Measurements from ENCODE around the gene TMEM143. TPM values are rescaled to one million over a fixed set of nuclear protein-coding genes. Genes with fewer than 3 reads are reported as not detected.

The TMEM143 gene
- total and polyA plus RNA-seq, 2 of the 8 experiments (the other 6 are each of a cell fraction or from before 2014, with no cell fraction given) = 14.2 to 19.1 TPM

GRCh38 chr19:48359123-48359522 lies 4.6 kb downstream of the TMEM143 start (continued):
- TF ChIP-seq, protein P1, sequence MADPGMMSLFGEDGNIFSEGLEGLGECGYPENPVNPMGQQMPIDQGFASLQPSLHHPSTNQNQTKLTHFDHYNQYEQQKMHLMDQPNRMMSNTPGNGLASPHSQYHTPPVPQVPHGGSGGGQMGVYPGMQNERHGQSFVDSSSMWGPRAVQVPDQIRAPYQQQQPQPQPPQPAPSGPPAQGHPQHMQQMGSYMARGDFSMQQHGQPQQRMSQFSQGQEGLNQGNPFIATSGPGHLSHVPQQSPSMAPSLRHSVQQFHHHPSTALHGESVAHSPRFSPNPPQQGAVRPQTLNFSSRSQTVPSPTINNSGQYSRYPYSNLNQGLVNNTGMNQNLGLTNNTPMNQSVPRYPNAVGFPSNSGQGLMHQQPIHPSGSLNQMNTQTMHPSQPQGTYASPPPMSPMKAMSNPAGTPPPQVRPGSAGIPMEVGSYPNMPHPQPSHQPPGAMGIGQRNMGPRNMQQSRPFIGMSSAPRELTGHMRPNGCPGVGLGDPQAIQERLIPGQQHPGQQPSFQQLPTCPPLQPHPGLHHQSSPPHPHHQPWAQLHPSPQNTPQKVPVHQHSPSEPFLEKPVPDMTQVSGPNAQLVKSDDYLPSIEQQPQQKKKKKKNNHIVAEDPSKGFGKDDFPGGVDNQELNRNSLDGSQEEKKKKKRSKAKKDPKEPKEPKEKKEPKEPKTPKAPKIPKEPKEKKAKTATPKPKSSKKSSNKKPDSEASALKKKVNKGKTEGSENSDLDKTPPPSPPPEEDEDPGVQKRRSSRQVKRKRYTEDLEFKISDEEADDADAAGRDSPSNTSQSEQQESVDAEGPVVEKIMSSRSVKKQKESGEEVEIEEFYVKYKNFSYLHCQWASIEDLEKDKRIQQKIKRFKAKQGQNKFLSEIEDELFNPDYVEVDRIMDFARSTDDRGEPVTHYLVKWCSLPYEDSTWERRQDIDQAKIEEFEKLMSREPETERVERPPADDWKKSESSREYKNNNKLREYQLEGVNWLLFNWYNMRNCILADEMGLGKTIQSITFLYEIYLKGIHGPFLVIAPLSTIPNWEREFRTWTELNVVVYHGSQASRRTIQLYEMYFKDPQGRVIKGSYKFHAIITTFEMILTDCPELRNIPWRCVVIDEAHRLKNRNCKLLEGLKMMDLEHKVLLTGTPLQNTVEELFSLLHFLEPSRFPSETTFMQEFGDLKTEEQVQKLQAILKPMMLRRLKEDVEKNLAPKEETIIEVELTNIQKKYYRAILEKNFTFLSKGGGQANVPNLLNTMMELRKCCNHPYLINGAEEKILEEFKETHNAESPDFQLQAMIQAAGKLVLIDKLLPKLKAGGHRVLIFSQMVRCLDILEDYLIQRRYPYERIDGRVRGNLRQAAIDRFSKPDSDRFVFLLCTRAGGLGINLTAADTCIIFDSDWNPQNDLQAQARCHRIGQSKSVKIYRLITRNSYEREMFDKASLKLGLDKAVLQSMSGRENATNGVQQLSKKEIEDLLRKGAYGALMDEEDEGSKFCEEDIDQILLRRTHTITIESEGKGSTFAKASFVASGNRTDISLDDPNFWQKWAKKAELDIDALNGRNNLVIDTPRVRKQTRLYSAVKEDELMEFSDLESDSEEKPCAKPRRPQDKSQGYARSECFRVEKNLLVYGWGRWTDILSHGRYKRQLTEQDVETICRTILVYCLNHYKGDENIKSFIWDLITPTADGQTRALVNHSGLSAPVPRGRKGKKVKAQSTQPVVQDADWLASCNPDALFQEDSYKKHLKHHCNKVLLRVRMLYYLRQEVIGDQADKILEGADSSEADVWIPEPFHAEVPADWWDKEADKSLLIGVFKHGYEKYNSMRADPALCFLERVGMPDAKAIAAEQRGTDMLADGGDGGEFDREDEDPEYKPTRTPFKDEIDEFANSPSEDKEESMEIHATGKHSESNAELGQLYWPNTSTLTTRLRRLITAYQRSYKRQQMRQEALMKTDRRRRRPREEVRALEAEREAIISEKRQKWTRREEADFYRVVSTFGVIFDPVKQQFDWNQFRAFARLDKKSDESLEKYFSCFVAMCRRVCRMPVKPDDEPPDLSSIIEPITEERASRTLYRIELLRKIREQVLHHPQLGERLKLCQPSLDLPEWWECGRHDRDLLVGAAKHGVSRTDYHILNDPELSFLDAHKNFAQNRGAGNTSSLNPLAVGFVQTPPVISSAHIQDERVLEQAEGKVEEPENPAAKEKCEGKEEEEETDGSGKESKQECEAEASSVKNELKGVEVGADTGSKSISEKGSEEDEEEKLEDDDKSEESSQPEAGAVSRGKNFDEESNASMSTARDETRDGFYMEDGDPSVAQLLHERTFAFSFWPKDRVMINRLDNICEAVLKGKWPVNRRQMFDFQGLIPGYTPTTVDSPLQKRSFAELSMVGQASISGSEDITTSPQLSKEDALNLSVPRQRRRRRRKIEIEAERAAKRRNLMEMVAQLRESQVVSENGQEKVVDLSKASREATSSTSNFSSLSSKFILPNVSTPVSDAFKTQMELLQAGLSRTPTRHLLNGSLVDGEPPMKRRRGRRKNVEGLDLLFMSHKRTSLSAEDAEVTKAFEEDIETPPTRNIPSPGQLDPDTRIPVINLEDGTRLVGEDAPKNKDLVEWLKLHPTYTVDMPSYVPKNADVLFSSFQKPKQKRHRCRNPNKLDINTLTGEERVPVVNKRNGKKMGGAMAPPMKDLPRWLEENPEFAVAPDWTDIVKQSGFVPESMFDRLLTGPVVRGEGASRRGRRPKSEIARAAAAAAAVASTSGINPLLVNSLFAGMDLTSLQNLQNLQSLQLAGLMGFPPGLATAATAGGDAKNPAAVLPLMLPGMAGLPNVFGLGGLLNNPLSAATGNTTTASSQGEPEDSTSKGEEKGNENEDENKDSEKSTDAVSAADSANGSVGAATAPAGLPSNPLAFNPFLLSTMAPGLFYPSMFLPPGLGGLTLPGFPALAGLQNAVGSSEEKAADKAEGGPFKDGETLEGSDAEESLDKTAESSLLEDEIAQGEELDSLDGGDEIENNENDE (IDR thresholded peaks at IDR 0.05; ENCODE audit: insufficient replicate concordance, low read length) = no peak
- TF ChIP-seq, protein P2, sequence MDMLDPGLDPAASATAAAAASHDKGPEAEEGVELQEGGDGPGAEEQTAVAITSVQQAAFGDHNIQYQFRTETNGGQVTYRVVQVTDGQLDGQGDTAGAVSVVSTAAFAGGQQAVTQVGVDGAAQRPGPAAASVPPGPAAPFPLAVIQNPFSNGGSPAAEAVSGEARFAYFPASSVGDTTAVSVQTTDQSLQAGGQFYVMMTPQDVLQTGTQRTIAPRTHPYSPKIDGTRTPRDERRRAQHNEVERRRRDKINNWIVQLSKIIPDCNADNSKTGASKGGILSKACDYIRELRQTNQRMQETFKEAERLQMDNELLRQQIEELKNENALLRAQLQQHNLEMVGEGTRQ (IDR thresholded peaks at IDR 0.05; ENCODE audit: low read length) = no peak
- TF ChIP-seq BRCA1 (IDR thresholded peaks at IDR 0.05; ENCODE audit: low read depth, low read length) (no peak), CEBPB (IDR thresholded peaks at IDR 0.05; ENCODE audit: low read depth, low read length) (no peak), SP4 (IDR thresholded peaks at IDR 0.05; ENCODE audit: low read length) (no peak), GTF2F1 (IDR thresholded peaks at IDR 0.05; ENCODE audit: borderline replicate concordance, low read depth, low read length) (no peak), EZH2 (IDR thresholded peaks at IDR 0.05; ENCODE audit: low read depth, low read length, severe bottlenecking) (no peak), BACH1 (IDR thresholded peaks at IDR 0.05; ENCODE audit: low read length) (no peak)
- TF ChIP-seq, protein P3, sequence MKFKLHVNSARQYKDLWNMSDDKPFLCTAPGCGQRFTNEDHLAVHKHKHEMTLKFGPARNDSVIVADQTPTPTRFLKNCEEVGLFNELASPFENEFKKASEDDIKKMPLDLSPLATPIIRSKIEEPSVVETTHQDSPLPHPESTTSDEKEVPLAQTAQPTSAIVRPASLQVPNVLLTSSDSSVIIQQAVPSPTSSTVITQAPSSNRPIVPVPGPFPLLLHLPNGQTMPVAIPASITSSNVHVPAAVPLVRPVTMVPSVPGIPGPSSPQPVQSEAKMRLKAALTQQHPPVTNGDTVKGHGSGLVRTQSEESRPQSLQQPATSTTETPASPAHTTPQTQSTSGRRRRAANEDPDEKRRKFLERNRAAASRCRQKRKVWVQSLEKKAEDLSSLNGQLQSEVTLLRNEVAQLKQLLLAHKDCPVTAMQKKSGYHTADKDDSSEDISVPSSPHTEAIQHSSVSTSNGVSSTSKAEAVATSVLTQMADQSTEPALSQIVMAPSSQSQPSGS (IDR thresholded peaks at IDR 0.05; ENCODE audit: low read length) = no peak
